ENCODE data around the gene MXRA8.

The MXRA8 gene

GRCh38 chr1:1308756-1309250 lies 49.6 kb downstream of the MXRA8 start:
- peaks cover 34% of the 10 kb centered on the region for H3K36me3 ChIP-seq (ENCODE audit: control insufficient read depth, insufficient read depth, low read length)
- H3K27me3 ChIP-seq (replicated peaks; ENCODE audit: control insufficient read depth, insufficient read depth, low read length, poor library complexity, severe bottlenecking) = no peaks in the 10 kb centered on the region
- peaks cover 35% of the 10 kb centered on the region for H3K4me1 ChIP-seq (ENCODE audit: control insufficient read depth, insufficient read depth, low read length, poor library complexity, severe bottlenecking)
- peak overlapping the region; percentile 75 for H3K27ac ChIP-seq (ENCODE audit: insufficient read depth, low read length, poor library complexity, severe bottlenecking)
- H3K4me3 ChIP-seq (ENCODE audit: insufficient read depth, low read depth, low read length, poor library complexity, severe bottlenecking) = peak overlapping the region; percentile 84
- DNase-seq = no peak
- H3K9me3 ChIP-seq (ENCODE audit: control insufficient read depth, low read length) = no peaks in the 10 kb centered on the region

GRCh38 chr1:1307923-1308755 lies 50.2 kb downstream of the MXRA8 start, which contains the start of the genes ACAP3 and PUSL1:
Gene ACAP3, minus strand, starts transcription at chr1:1307930. Its CDS starts 115 bp downstream, at chr1:1307815.
Gene PUSL1, plus strand, starts transcription at chr1:1308597. Its CDS starts 47 bp downstream, at chr1:1308644.
- Histone ChIP-seq H3K9me3 (ENCODE audit: control insufficient read depth, low read length) (no peaks in the 10 kb centered on the region), H3K4me1 (ENCODE audit: control insufficient read depth, insufficient read depth, low read length, poor library complexity, severe bottlenecking) (peaks cover 35% of the 10 kb centered on the region), H3K27ac (ENCODE audit: insufficient read depth, low read length, poor library complexity, severe bottlenecking) (peak within 1 kb of the TSS; percentile 81), H3K27me3 (replicated peaks; ENCODE audit: control insufficient read depth, insufficient read depth, low read length, poor library complexity, severe bottlenecking) (no peaks in the 10 kb centered on the region), H3K4me3 (ENCODE audit: insufficient read depth, low read depth, low read length, poor library complexity, severe bottlenecking) (peak within 1 kb of the TSS; percentile 84), H3K36me3 (ENCODE audit: control insufficient read depth, insufficient read depth, low read length) (peaks cover 27% of the 10 kb centered on the region)
- DNase-seq = peak; percentile 85 to 87 (median 85)

DNA sequence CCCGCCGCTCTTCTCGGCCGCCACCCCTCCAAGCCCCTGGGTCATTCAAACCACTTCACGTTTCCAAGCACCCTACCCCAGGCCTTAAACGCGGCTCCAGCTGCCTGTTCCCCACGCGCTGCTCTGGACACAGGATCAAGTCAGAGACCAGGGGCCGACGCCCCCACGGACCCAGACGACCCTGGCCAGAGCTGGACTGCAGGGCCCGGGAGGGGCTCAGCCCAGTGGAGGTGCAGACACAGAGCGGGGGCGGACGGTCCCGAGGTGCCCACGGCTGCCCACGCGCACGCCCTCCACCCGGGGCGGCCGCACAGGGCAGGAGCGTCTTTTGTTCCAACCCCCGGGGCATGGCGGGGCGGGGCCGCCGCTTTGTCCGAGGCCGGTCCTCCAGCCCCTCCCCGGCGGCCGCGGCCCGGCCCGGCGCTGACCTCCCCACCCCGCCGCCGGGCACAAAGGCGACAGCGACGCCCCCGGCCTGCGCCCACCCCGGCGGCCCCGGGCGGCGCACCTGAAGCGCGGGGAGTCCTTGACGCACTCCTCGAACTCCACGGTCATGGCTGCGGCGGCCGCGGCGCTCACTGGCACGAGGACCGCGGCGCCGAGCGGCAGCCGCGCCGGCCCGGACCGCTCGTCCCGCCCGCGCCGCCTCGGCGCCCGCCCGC lies 51.0 kb downstream of the MXRA8 start:
- peaks cover 19% of the 10 kb centered on the region for H3K36me3 ChIP-seq (ENCODE audit: control insufficient read depth, insufficient read depth, low read length)
- no peaks in the 10 kb centered on the region for H3K27me3 ChIP-seq (replicated peaks; ENCODE audit: control insufficient read depth, insufficient read depth, low read length, poor library complexity, severe bottlenecking)
- no peak for DNase-seq
- no peaks in the 10 kb centered on the region for H3K9me3 ChIP-seq (ENCODE audit: control insufficient read depth, low read length)
- peaks cover 35% of the 10 kb centered on the region for H3K4me1 ChIP-seq (ENCODE audit: control insufficient read depth, insufficient read depth, low read length, poor library complexity, severe bottlenecking)
- peak overlapping the region; percentile 66 for H3K4me3 ChIP-seq (ENCODE audit: insufficient read depth, low read depth, low read length, poor library complexity, severe bottlenecking)
- no peak overlapping the region for H3K27ac ChIP-seq (ENCODE audit: insufficient read depth, low read length, poor library complexity, severe bottlenecking)

DNA sequence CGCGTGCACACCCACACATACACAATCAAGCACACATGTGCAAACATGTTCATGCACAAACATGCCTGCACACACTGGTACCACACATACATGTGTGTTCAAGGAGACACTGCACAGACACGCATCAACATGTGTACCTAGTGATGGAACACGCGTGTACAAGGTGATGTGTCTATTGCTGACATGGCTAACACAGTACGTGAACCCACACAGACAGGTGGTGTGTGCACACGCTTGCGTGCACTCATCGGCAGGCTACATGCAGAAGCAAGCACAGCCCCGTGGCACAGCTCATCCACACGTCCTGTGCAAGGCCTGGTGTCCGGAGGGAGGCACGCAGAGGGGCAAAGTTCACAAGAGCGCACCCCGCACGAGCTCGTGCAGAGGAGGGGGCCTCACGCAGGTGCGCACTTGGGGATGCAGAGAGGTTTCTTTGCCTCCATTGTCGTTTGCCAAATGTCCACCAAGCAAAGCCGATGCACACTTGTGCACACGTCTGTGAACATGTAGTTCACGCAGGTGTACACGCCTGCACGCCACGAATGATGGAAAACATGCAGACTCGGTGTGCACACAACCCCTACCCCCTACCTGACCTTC lies 51.6 kb downstream of the MXRA8 start:
- H3K27me3 ChIP-seq (replicated peaks; ENCODE audit: control insufficient read depth, insufficient read depth, low read length, poor library complexity, severe bottlenecking) = no peaks in the 10 kb centered on the region
- H3K27ac ChIP-seq (ENCODE audit: insufficient read depth, low read length, poor library complexity, severe bottlenecking) = no peak overlapping the region
- H3K4me3 ChIP-seq (ENCODE audit: insufficient read depth, low read depth, low read length, poor library complexity, severe bottlenecking) = peak overlapping the region; percentile 66
- peaks cover 17% of the 10 kb centered on the region for H3K36me3 ChIP-seq (ENCODE audit: control insufficient read depth, insufficient read depth, low read length)
- DNase-seq = no peak
- no peaks in the 10 kb centered on the region for H3K9me3 ChIP-seq (ENCODE audit: control insufficient read depth, low read length)
- peaks cover 35% of the 10 kb centered on the region for H3K4me1 ChIP-seq (ENCODE audit: control insufficient read depth, insufficient read depth, low read length, poor library complexity, severe bottlenecking)

- peak overlapping the region; percentile 48 for H3K27ac ChIP-seq (ENCODE audit: insufficient read depth, low read length, poor library complexity, severe bottlenecking)
- no peak for DNase-seq
- H3K36me3 ChIP-seq (ENCODE audit: control insufficient read depth, insufficient read depth, low read length) = peaks cover 11% of the 10 kb centered on the region
- H3K4me1 ChIP-seq (ENCODE audit: control insufficient read depth, insufficient read depth, low read length, poor library complexity, severe bottlenecking) = peaks cover 35% of the 10 kb centered on the region
- no peaks in the 10 kb centered on the region for H3K9me3 ChIP-seq (ENCODE audit: control insufficient read depth, low read length)
- no peaks in the 10 kb centered on the region for H3K27me3 ChIP-seq (replicated peaks; ENCODE audit: control insufficient read depth, insufficient read depth, low read length, poor library complexity, severe bottlenecking)
- H3K4me3 ChIP-seq (ENCODE audit: insufficient read depth, low read depth, low read length, poor library complexity, severe bottlenecking) = peak overlapping the region; percentile 19
Observed at GRCh38 chr1:1306070-1306660, 52.2 kb downstream of the MXRA8 start.

DNA sequence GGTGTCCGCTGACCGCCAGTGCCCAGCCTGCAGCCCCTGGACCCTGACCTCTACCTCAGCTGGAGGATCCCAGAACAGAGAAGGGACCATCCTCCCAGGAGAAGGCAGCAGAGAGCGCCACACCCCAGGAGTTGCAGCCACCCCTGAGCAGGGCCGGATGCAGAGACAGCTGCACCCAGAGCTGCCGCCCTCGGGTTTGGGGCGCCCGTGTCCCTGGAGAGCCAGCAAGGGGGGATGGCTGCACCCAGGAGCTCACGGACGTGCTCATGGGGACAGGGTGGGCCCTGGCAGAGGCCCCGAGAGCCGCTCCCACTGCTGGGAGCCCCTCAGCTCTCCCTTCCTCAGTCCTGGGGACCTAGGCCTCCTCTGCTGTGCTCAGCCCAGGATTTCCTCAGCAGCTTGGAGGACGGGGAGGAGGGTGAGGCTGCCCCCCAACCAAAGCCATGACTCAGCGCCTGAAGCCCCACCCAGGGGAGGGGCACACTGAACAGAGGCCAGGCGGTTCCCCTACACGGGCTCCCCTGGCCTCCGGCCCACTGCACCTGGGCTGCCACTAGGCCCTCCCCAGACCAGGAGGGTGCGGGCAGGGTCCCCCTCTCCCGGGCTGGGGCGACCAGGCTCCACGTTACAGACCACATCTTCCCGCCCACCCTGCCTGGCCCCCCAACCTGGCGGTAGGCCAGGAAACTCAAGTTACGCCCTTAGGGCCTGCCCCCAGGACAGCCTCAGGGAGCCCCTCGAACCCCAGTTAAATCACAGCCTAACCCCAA lies 52.9 kb downstream of the MXRA8 start:
- Histone ChIP-seq H3K4me3 (ENCODE audit: insufficient read depth, low read depth, low read length, poor library complexity, severe bottlenecking) (peak overlapping the region; percentile 19), H3K4me1 (ENCODE audit: control insufficient read depth, insufficient read depth, low read length, poor library complexity, severe bottlenecking) (peaks cover 35% of the 10 kb centered on the region), H3K27ac (ENCODE audit: insufficient read depth, low read length, poor library complexity, severe bottlenecking) (peak overlapping the region; percentile 48), H3K9me3 (ENCODE audit: control insufficient read depth, low read length) (no peaks in the 10 kb centered on the region), H3K27me3 (replicated peaks; ENCODE audit: control insufficient read depth, insufficient read depth, low read length, poor library complexity, severe bottlenecking) (no peaks in the 10 kb centered on the region), H3K36me3 (ENCODE audit: control insufficient read depth, insufficient read depth, low read length) (peaks cover 7% of the 10 kb centered on the region)
- peak; percentile 31 to 55 (median 47) for DNase-seq

DNA sequence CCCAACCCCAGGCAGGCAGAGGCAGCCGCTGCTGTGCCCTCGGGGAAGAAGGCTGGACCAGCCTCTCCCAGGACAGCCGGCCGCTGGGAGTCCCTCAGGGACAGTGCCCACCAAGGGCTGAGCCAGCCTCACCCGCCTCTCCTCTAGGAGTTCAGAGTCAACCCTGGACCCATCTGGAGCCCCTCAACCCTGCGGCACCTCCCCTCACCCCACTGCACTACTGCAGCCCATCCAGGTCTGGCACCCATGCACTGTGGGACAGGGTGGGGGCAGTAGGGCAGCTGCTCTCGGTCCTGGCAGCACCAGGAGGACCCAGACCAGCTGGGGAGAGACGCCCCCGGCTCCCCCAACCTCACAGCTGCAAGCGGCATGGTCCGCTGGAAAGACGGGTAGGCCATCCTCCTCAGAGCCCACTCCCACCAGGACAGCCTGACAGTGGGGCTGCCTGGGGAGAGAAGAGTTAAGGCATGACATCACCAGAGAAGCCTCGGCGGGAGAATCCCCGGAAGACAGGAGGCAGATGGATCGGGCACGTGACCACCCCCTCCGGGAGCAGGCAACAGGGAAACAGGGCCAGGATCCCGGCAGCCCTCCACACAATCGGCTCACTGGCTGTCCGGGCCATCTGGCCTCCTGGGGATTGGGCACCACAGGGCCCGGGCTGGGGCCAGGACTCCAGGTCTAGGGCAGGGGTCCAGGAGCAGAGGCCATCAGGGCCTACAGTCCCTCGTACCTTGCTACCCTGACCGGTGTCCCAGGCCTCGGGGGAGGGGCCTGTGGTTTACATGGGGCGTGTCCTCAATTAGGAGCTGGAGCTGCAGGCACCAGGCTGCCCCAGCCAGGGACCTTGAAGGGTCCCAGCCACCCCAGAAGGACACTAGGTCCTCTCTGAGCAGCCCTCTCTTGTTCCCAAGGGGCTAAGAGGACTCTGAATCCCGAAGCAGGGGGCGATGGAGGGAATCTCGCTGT lies 53.7 kb downstream of the MXRA8 start:
- peaks cover 34% of the 10 kb centered on the region for H3K4me1 ChIP-seq (ENCODE audit: control insufficient read depth, insufficient read depth, low read length, poor library complexity, severe bottlenecking)
- peak overlapping the region; percentile 19 for H3K4me3 ChIP-seq (ENCODE audit: insufficient read depth, low read depth, low read length, poor library complexity, severe bottlenecking)
- H3K27ac ChIP-seq (ENCODE audit: insufficient read depth, low read length, poor library complexity, severe bottlenecking) = no peak overlapping the region
- DNase-seq = no peak
- no peaks in the 10 kb centered on the region for H3K36me3 ChIP-seq (ENCODE audit: control insufficient read depth, insufficient read depth, low read length)
- no peaks in the 10 kb centered on the region for H3K9me3 ChIP-seq (ENCODE audit: control insufficient read depth, low read length)
- H3K27me3 ChIP-seq (replicated peaks; ENCODE audit: control insufficient read depth, insufficient read depth, low read length, poor library complexity, severe bottlenecking) = no peaks in the 10 kb centered on the region

DNA sequence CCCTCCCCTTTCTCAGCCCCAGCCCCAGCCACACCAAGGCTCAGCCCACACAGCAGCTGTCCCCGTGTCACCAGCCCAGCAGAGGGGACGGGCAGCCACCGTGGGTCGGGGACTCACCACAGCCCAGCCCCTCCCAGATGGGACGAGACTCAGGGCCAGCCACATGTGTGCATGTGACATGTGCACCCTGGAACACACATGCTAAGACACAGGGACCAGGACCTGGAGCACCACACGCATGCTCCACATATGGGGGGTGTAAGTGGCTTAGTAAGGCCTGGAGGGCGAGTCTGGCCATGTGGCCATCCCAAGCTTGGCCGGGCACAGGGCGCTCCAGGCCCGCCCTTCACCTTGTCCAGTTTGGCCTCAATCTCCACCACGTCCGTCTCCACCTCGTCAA lies 54.6 kb downstream of the MXRA8 start:
- no peaks in the 10 kb centered on the region for H3K27me3 ChIP-seq (replicated peaks; ENCODE audit: control insufficient read depth, insufficient read depth, low read length, poor library complexity, severe bottlenecking)
- no peaks in the 10 kb centered on the region for H3K9me3 ChIP-seq (ENCODE audit: control insufficient read depth, low read length)
- H3K4me1 ChIP-seq (ENCODE audit: control insufficient read depth, insufficient read depth, low read length, poor library complexity, severe bottlenecking) = peaks cover 27% of the 10 kb centered on the region
- H3K36me3 ChIP-seq (ENCODE audit: control insufficient read depth, insufficient read depth, low read length) = no peaks in the 10 kb centered on the region
- no peak overlapping the region for H3K27ac ChIP-seq (ENCODE audit: insufficient read depth, low read length, poor library complexity, severe bottlenecking)
- DNase-seq = no peak
- no peak overlapping the region for H3K4me3 ChIP-seq (ENCODE audit: insufficient read depth, low read depth, low read length, poor library complexity, severe bottlenecking)
